Left lung (tissue), 10 donors: Measurements from ENCODE around the gene KLHL9. TPM values are rescaled to one million over a fixed set of nuclear protein-coding genes. Genes with fewer than 3 reads are reported as not detected.

Experiments
- ATAC-seq: fragments of 200-7000 bp; cut with Tn5 transposase; one replicate; pipeline ENCODE4 v1.9.1; 2020; ENCODE audit warnings: moderate library complexity
- DNase-seq, 4 donors: peaks; one replicate each; pipeline ENCODE4 v3.0.0-alpha.2; 2013 to 2020
- H3K27ac ChIP-seq, 2 donors: fragments of 200-600 bp; sonication (generic) in 1 of 2; one replicate each; pipeline versions ENCODE4 v1.5.0 to v1.8.0; 2020 to 2021
- H3K27me3 ChIP-seq, 2 donors: fragments of 200-600 bp; sonication (generic) in 1 of 2; one replicate each; pipeline versions ENCODE4 v1.5.0 to v1.8.0; 2020 to 2021
- H3K36me3 ChIP-seq, 2 donors: fragments of 200-600 bp; sonication (generic) in 1 of 2; one replicate each; pipeline versions ENCODE4 v1.5.0 to v1.8.0; 2020 to 2021
- H3K4me1 ChIP-seq, 2 donors: fragments of 200-600 bp; one replicate each; pipeline ENCODE4 v1.8.0; 2021
- H3K4me3 ChIP-seq, 2 donors: fragments of 200-600 bp; sonication (generic) in 1 of 2; one replicate each; pipeline versions ENCODE4 v1.5.0 to v1.8.0; 2020 to 2021; ENCODE audit warnings: mild to moderate bottlenecking in 1 of 2
- H3K9me3 ChIP-seq, 2 donors: fragments of 200-600 bp; sonication (generic) in 1 of 2; one replicate each; pipeline versions ENCODE4 v1.5.0 to v1.8.0; 2020 to 2021
- CTCF ChIP-seq, 2 donors: fragments of 200-600 bp; sonication (generic) in 1 of 2; IDR thresholded peaks; one replicate each; pipeline versions ENCODE4 v1.5.0 to v1.8.0; 2021; ENCODE audit warnings: antibody characterized with exemption in 2 of 2
- intact Hi-C, 2 donors: fragments of 100-400 bp; cut with DNase I; formaldehyde crosslinking; loops; one replicate each; pipeline versions ENCODE4 v1.11.2 to v1.14.2; 2022
- polyA plus RNA-seq, 6 donors: library from polyadenylated mRNA; unstranded; fragments of 120-200 nt; gene quantifications; one replicate each; pipeline ENCODE4 v1.2.1, GENCODE V29; 2013; ENCODE audit not compliant: insufficient read length in 6 of 6
- total RNA-seq, 2 donors: library from RNA; stranded (reverse); fragmentation: NEBNext Ultra II Directional; extraction: Animal tissue kit (Norgen Biotek cat#: 25700); gene quantifications; one replicate each; pipeline ENCODE4 v1.2.1, GENCODE V29; 2021
- donor health status: DM: no; HTN: yes; CAD: no.
- donor health status: DM: no; HTN: no; CAD: no.

Gene KLHL9
- total and polyA plus RNA-seq, 8 donors, result 21.6 to 45.5 (median 41.5) TPM

- H3K4me3 ChIP-seq, result no peak overlapping the region
- TF ChIP-seq CTCF (IDR thresholded peaks at IDR 0.05), result no peak
- H3K36me3 ChIP-seq, result no peaks in the 10 kb centered on the region
- H3K4me1 ChIP-seq, result no peaks in the 10 kb centered on the region
- H3K27ac ChIP-seq, result no peak overlapping the region
- intact Hi-C loops, result no loop called here
- DNase-seq (no peak), ATAC-seq (no peak)
- no peaks in the 10 kb centered on the region for H3K9me3 ChIP-seq
- peaks cover 0 to 7% of the 10 kb centered on the region in 2 donors for H3K27me3 ChIP-seq
Observed at GRCh38 chr9:21348430-21348970, 13.3 kb upstream of the KLHL9 start.

GRCh38 chr9:21340735-21341134, 5.5 kb upstream of the KLHL9 start:
- ATAC-seq (no peak), DNase-seq (no peak)
- Histone ChIP-seq H3K36me3 (no peaks in the 10 kb centered on the region), H3K4me1 (no peaks in the 10 kb centered on the region), H3K27ac (no peak overlapping the region), H3K4me3 (no peak overlapping the region), H3K9me3 (no peaks in the 10 kb centered on the region), H3K27me3 (no peaks in the 10 kb centered on the region)
- intact Hi-C loops, result no loop called here
- no peak for TF ChIP-seq CTCF (IDR thresholded peaks at IDR 0.05)

GRCh38 chr9:21336457-21336856, 1.3 kb upstream of the KLHL9 start:
- H3K27ac ChIP-seq, result no peak overlapping the region
- no peak for TF ChIP-seq CTCF (IDR thresholded peaks at IDR 0.05)
- no peaks in the 10 kb centered on the region for H3K9me3 ChIP-seq
- H3K4me3 ChIP-seq, result no peak overlapping the region
- H3K27me3 ChIP-seq, result no peaks in the 10 kb centered on the region
- ATAC-seq (no peak), DNase-seq (no peak)
- intact Hi-C loops, result no loop called here
- no peaks in the 10 kb centered on the region for H3K36me3 ChIP-seq
- H3K4me1 ChIP-seq, result peaks cover 24 to 30% of the 10 kb centered on the region in 2 donors

- intact Hi-C loops, result no loop called here
- TF ChIP-seq CTCF (IDR thresholded peaks at IDR 0.05), result no peak
- no peak for ATAC-seq
- peaks cover 0 to 7% of the 10 kb centered on the region in 2 donors for H3K36me3 ChIP-seq
- no peak overlapping the region for H3K27ac ChIP-seq
- no peak for DNase-seq
- no peaks in the 10 kb centered on the region for H3K27me3 ChIP-seq
- H3K4me1 ChIP-seq, result peaks cover 27 to 60% of the 10 kb centered on the region in 2 donors
- no peaks in the 10 kb centered on the region for H3K9me3 ChIP-seq
- peak overlapping the region in 1 of 2 donors; percentile 87 for H3K4me3 ChIP-seq
Observed at GRCh38 chr9:21333226-21333625, 2.0 kb downstream of the KLHL9 start.

GRCh38 chr9:21331676-21332402, 3.4 kb downstream of the KLHL9 start:
- ATAC-seq (no peak), DNase-seq (no peak)
- Histone ChIP-seq H3K4me1 (peaks cover 27 to 74% of the 10 kb centered on the region in 2 donors), H3K27me3 (no peaks in the 10 kb centered on the region), H3K4me3 (no peak overlapping the region), H3K27ac (no peak overlapping the region), H3K9me3 (no peaks in the 10 kb centered on the region), H3K36me3 (peaks cover 0 to 7% of the 10 kb centered on the region in 2 donors)
- no peak for TF ChIP-seq CTCF (IDR thresholded peaks at IDR 0.05)
- intact Hi-C loops, result no loop called here
